HepG2 (cell line): ENCODE measurements around the gene LYST. TPM values are rescaled to one million over a fixed set of nuclear protein-coding genes. Genes with fewer than 3 reads are reported as not detected.

Experiments
- ATAC-seq: fragments of 200-7000 bp; cut with Tn5 transposase; 3 replicates; pipeline ENCODE4 v1.9.1; 2020; ENCODE audit warnings: mild to moderate bottlenecking, moderate library complexity
- BruUV-seq: library from RNA; stranded (reverse); fragments of 400-500 nt; replicated peaks from 2 replicates; lab custom pipeline; 2021; lab: Mats Ljungman, UMichigan
- CTCF ChIA-PET: fragments of 300-600 bp; formaldehyde crosslinking; extraction: SDS; loops from one replicate; lab custom pipeline; 2021; ENCODE audit warnings: low total read pairs, inconsistent platforms, low intra/inter-chr PET ratio; lab: Yijun Ruan, JAX
- POLR2A ChIA-PET: fragments of 350-600 bp; sonication (Branson Sonifier 250); formaldehyde crosslinking; loops from one replicate; lab custom pipeline; 2020; ENCODE audit warnings: antibody characterized with exemption, inconsistent platforms; lab: Yijun Ruan, JAX
- DNase-seq: peaks from one replicate; pipeline ENCODE4 v3.0.0-alpha.2; 2015; ENCODE audit warnings: low spot score
- FAIRE-seq: peaks from 3 replicates; lab custom pipeline; 2011; peaks lifted over from hg19 to GRCh38; lab: Jason Lieb, UNC
- H2AFZ ChIP-seq: one replicate; pipeline ENCODE4 v1.6.1; 2011; ENCODE audit warnings: low read length, inconsistent platforms
- H3K27ac ChIP-seq: fragments of 300-600 bp; 3 replicates; pipeline ENCODE4 v1.8.0; 2011; ENCODE audit warnings: mixed run types, mild to moderate bottlenecking, mixed read lengths, low read length, inconsistent platforms; ENCODE audit not compliant: insufficient read depth; ENCODE audit errors: extremely low read length
- H3K27me3 ChIP-seq, 2 experiments: fragments of 200-600 bp in 1 of 2; 2 replicates in 1 of 2; 3 replicates in 1 of 2; pipeline versions ENCODE4 v1.6.0 to v1.8.0; 2011; ENCODE audit warnings: low read length in 2 of 2, mild to moderate bottlenecking in 2 of 2, moderate library complexity in 2 of 2, inconsistent platforms in 1 of 2; ENCODE audit not compliant: insufficient read depth in 2 of 2, control insufficient read depth in 1 of 2
- H3K36me3 ChIP-seq, 2 experiments: fragments of 200-600 bp in 1 of 2; replicated peaks in 1 of 2; 2 replicates in 1 of 2; 3 replicates in 1 of 2; pipeline versions ENCODE4 v1.5.1 to v1.8.0; 2011; ENCODE audit warnings: low read length in 2 of 2, inconsistent platforms in 1 of 2; ENCODE audit not compliant: insufficient read depth in 2 of 2, control insufficient read depth in 1 of 2
- H3K4me1 ChIP-seq: 2 replicates; pipeline ENCODE4 v1.5.1; 2012; ENCODE audit warnings: low read length, inconsistent platforms; ENCODE audit not compliant: insufficient read depth
- H3K4me2 ChIP-seq: 2 replicates; pipeline ENCODE4 v1.6.0; 2011; ENCODE audit warnings: low read depth, low read length, inconsistent platforms
- H3K4me3 ChIP-seq, 3 experiments: fragments of 200-600 bp in 1 of 3; sonication (generic), shearing (Covaris generic) in 1 of 3; replicated peaks in 1 of 3; 2 replicates each; pipeline ENCODE4 v1.5.1; 2011 to 2016; ENCODE audit warnings: low read length in 3 of 3, inconsistent platforms in 2 of 3, low read depth in 2 of 3, mild to moderate bottlenecking in 2 of 3, control low read depth in 1 of 3, mixed read lengths in 1 of 3; ENCODE audit not compliant: insufficient read depth in 1 of 3
- H3K79me2 ChIP-seq: one replicate; pipeline ENCODE4 v1.6.1; 2011; ENCODE audit warnings: low read length, inconsistent platforms; ENCODE audit not compliant: insufficient read depth
- H3K9ac ChIP-seq: 2 replicates; pipeline ENCODE4 v1.6.0; 2011; ENCODE audit warnings: mild to moderate bottlenecking, low read depth, low read length, inconsistent platforms; ENCODE audit not compliant: insufficient read depth
- H3K9me3 ChIP-seq: 2 replicates; pipeline ENCODE4 v1.5.1; 2012; ENCODE audit warnings: mild to moderate bottlenecking, low read length
- H4K20me1 ChIP-seq: 2 replicates; pipeline ENCODE4 v1.6.0; 2011; ENCODE audit warnings: inconsistent platforms, mild to moderate bottlenecking, low read length, moderate library complexity; ENCODE audit not compliant: insufficient read depth
- GTF3A ChIP-seq: sonication (generic); formaldehyde crosslinking; conservative IDR thresholded peaks from 2 replicates; pipeline ENCODE4 v1.4.0; 2020; ENCODE audit warnings: mild to moderate bottlenecking, missing genetic modification reagents
- MAFF ChIP-seq: IDR thresholded peaks from 2 replicates; pipeline ENCODE4 v1.6.1; 2011; ENCODE audit warnings: low read depth, low read length, improper control_type of control experiment
- MAFK ChIP-seq, 2 experiments: IDR thresholded peaks in 1 of 2; conservative IDR thresholded peaks in 1 of 2; 2 replicates each; pipeline ENCODE4 v1.6.1; 2011; ENCODE audit warnings: improper control_type of control experiment in 2 of 2, low read length in 2 of 2
- MLLT10 ChIP-seq: sonication (generic); formaldehyde crosslinking; IDR thresholded peaks from 2 replicates; pipeline ENCODE4 v1.4.0; 2020; ENCODE audit warnings: missing genetic modification reagents
- ZNF30 ChIP-seq: sonication (generic); formaldehyde crosslinking; IDR thresholded peaks from 2 replicates; pipeline ENCODE4 v1.5.0; 2020; ENCODE audit warnings: mild to moderate bottlenecking, missing genetic modification reagents
- ZNF33A ChIP-seq: sonication (generic); formaldehyde crosslinking; IDR thresholded peaks from 2 replicates; pipeline ENCODE4 v1.5.1; 2020; ENCODE audit warnings: missing genetic modification reagents, mild to moderate bottlenecking, moderate library complexity, borderline replicate concordance
- ZNF577 ChIP-seq: sonication (generic); formaldehyde crosslinking; IDR thresholded peaks from 2 replicates; pipeline ENCODE4 v1.4.0; 2020; ENCODE audit warnings: mild to moderate bottlenecking, low read depth, missing genetic modification reagents, borderline replicate concordance
- ZNF775 ChIP-seq: sonication (generic); formaldehyde crosslinking; IDR thresholded peaks from 2 replicates; pipeline ENCODE4 v1.4.0; 2020; ENCODE audit warnings: missing genetic modification reagents, mild to moderate bottlenecking, moderate library complexity, borderline replicate concordance
- WGBS: methylation state at CpG from one replicate; pipeline ENCODE4 v1.1.6; 2017; ENCODE audit warnings: low lambda C conversion rate; 5-methylcytosine and 5-hydroxymethylcytosine counted together
- in situ Hi-C: cut with HindIII; loops from 2 replicates; pipeline ENCODE4 v1.10.0; 2017; ENCODE audit warnings: low pct_unique_long_range_greater_than_20kb; ENCODE audit not compliant: extremely low pct_ligation_motif_present
- intact Hi-C: fragments of 100-400 bp; cut with micrococcal nuclease; formaldehyde crosslinking; loops from one replicate; pipeline ENCODE4 v1.10.0; 2022; ENCODE audit not compliant: unreplicated experiment
- polyA plus RNA-seq, 8 experiments: library from polyadenylated mRNA; depleted of rRNA in 3 of 8; stranded (reverse) in 7 of 8; unstranded in 1 of 8; fragments of >200 nt; fragmentation: Illumina TruSeq in 4 of 8; extraction: Trizol in 4 of 8; gene quantifications; 2 replicates each; pipeline versions ENCODE4 v1.2.1 to v1.2.3, GENCODE V29; 2011 to 2016; ENCODE audit warnings: low read depth in 4 of 8, missing spikeins in 1 of 8, mixed read lengths in 1 of 8; ENCODE audit not compliant: insufficient read depth in 1 of 8
- total RNA-seq, 5 experiments: library from RNA; depleted of rRNA; stranded (reverse); fragments of >200 nt; fragmentation: Illumina TruSeq; extraction: Trizol; gene quantifications; 2 replicates each; pipeline ENCODE4 v1.2.3, GENCODE V29; 2016; ENCODE audit warnings: low read depth in 1 of 5
- TF ChIP-seq, protein P1 (sequence below): sonication (generic); formaldehyde crosslinking; IDR thresholded peaks from 2 replicates; pipeline ENCODE4 v1.8.0; 2022; ENCODE audit warnings: missing genetic modification reagents, mild to moderate bottlenecking, moderate library complexity, borderline replicate concordance
- TF ChIP-seq, protein P2 (sequence below): sonication (generic); formaldehyde crosslinking; IDR thresholded peaks from 2 replicates; pipeline ENCODE4 v1.4.0; 2020; ENCODE audit warnings: missing genetic modification reagents, borderline replicate concordance

The LYST gene
- total and polyA plus RNA-seq, 2 of the 13 experiments (the other 11 are each of a cell fraction or from before 2014, with no cell fraction given) = 0.91 to 2.5 TPM

DNA sequence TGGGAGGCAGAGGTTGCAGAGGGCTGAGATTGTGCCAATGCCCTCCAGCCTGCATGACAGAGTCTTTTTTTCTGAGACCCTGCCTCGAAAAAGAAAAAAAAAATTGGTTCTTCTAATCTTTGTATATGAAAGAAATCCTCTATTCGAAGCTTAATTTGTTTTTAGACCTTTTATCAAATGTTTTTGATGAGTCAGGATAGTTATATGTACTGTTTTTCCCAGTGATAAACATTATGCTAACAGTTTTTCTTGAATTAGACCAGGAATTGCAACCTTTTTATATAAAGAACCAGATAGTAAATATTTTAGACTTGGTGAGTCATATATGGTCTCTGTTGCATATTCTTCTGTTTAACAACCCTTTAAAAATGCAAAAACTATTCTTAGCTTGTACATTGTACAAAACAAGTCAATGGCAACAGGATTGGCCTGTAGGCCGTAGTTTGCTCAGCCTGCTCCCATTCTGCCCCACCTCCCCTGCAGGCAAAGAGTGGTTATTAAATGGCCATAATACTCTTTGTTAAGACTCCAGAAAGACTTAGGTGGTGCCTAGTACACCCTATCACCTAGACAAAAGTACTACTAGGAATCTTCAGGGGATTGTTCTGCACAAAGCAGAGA is 45.2 kb downstream of the LYST start:
- no peak overlapping the region for H3K27ac ChIP-seq
- no peak overlapping the region for H3K9ac ChIP-seq
- 81% methylated on average over 3 of the region's 3 CpGs for WGBS
- no peak for FAIRE-seq
- peaks cover 49% of the 10 kb centered on the region for H3K4me1 ChIP-seq
- H3K4me2 ChIP-seq = no peak overlapping the region
- no peak for DNase-seq
- no TSS peak for BruUV-seq
- POLR2A ChIA-PET = no interaction called here
- no peak for ATAC-seq
- H3K36me3 ChIP-seq = no peaks in the 10 kb centered on the region
- no peaks in the 10 kb centered on the region for H4K20me1 ChIP-seq
- CTCF ChIA-PET = no interaction called here
- no peak overlapping the region for H2AFZ ChIP-seq
- in situ Hi-C loops (no loop called here), intact Hi-C loops (no loop called here)
- no peaks in the 10 kb centered on the region for H3K27me3 ChIP-seq
- no peaks in the 10 kb centered on the region for H3K79me2 ChIP-seq
- no peak overlapping the region for H3K4me3 ChIP-seq
- H3K9me3 ChIP-seq = no peaks in the 10 kb centered on the region
- TF ChIP-seq ZNF33A (CRISPR knock-in tag) = no peak
- no peak for TF ChIP-seq ZNF775 (CRISPR knock-in tag)
- no peak for TF ChIP-seq MLLT10 (CRISPR knock-in tag)
- peak in 1 of 2 experiments; percentile 59; a peak in 2 of 4 replicates for TF ChIP-seq MAFK (conservative IDR thresholded peaks at IDR 0.05 in 1 of 2, IDR thresholded peaks at IDR 0.05 in 1 of 2; ENCODE audit: low read length in 2 of 2)
- peak; percentile 25; the same call in 1 of the 2 replicates for TF ChIP-seq MAFF

DNA sequence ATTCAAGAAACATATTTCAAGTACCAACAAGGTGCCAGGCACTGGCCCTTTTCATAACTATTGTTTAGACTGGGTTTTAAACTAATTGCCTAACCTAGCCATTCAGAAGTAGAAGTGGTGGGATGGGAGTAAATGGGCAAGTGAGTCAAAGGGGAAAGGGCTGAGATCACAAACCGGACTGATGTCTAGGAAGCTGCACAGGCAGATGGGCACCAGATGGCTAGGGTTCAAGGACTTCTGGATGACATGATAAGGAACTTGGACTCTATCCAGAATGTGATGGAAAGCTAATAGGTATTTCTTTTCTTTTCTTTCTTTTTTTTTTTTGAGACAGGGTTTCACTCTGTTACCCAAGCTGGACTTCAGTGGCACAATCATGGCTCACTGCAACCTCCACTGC is 46.6 kb downstream of the LYST start:
- no peaks in the 10 kb centered on the region for H3K36me3 ChIP-seq
- H3K4me2 ChIP-seq = no peak overlapping the region
- no peak for ATAC-seq
- WGBS = 31% methylated on average over 1 of the region's 1 CpG
- peak; percentile 29 for DNase-seq
- H3K9me3 ChIP-seq = no peaks in the 10 kb centered on the region
- FAIRE-seq = no peak
- ChIA-PET POLR2A (no interaction called here), CTCF (no interaction called here)
- intact Hi-C loops (no loop called here), in situ Hi-C loops (no loop called here)
- no TSS peak for BruUV-seq
- no peak overlapping the region for H3K4me3 ChIP-seq
- no peak overlapping the region for H3K9ac ChIP-seq
- no peak overlapping the region for H2AFZ ChIP-seq
- no peaks in the 10 kb centered on the region for H3K79me2 ChIP-seq
- H3K27me3 ChIP-seq = no peaks in the 10 kb centered on the region
- H3K27ac ChIP-seq = no peak overlapping the region
- H3K4me1 ChIP-seq = peaks cover 35% of the 10 kb centered on the region
- no peaks in the 10 kb centered on the region for H4K20me1 ChIP-seq
- no peak for TF ChIP-seq ZNF30
- TF ChIP-seq GTF3A (CRISPR knock-in tag) = no peak
- no peak for TF ChIP-seq ZNF577 (CRISPR knock-in tag)
- TF ChIP-seq, protein P1, sequence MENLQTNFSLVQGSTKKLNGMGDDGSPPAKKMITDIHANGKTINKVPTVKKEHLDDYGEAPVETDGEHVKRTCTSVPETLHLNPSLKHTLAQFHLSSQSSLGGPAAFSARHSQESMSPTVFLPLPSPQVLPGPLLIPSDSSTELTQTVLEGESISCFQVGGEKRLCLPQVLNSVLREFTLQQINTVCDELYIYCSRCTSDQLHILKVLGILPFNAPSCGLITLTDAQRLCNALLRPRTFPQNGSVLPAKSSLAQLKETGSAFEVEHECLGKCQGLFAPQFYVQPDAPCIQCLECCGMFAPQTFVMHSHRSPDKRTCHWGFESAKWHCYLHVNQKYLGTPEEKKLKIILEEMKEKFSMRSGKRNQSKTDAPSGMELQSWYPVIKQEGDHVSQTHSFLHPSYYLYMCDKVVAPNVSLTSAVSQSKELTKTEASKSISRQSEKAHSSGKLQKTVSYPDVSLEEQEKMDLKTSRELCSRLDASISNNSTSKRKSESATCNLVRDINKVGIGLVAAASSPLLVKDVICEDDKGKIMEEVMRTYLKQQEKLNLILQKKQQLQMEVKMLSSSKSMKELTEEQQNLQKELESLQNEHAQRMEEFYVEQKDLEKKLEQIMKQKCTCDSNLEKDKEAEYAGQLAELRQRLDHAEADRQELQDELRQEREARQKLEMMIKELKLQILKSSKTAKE (CRISPR knock-in tag) = no peak
- TF ChIP-seq, protein P2, sequence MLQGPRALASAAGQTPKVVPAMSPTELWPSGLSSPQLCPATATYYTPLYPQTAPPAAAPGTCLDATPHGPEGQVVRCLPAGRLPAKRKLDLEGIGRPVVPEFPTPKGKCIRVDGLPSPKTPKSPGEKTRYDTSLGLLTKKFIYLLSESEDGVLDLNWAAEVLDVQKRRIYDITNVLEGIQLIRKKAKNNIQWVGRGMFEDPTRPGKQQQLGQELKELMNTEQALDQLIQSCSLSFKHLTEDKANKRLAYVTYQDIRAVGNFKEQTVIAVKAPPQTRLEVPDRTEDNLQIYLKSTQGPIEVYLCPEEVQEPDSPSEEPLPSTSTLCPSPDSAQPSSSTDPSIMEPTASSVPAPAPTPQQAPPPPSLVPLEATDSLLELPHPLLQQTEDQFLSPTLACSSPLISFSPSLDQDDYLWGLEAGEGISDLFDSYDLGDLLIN (CRISPR knock-in tag) = no peak
